ENCODE results near the gene NAALADL2.

The NAALADL2 gene

DNA sequence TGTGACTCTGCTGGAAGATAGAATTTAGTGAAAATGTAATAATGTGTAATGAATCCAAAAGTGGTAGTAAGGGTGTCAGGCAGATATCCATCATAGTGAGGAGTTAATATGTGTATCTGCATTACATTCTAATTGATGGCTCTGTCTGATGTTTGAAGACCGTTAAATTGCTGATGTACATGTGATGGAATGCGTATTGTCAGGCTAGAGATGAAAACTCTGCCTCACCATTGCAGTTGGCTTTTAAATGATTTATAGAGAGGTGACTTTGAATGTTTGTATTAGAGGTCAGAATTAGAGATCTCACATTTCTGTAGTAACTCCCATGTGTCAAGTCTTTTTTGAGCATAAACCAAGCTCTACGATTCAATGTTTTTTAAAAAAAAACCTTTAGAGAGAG is 234.6 kb downstream of the NAALADL2 start:
- Histone ChIP-seq H3K4me3 (ENCODE audit: low read depth, low read length) (no peak overlapping the region), H3K27me3 (replicated peaks) (no peaks in the 10 kb centered on the region), H3K36me3 (replicated peaks) (no peaks in the 10 kb centered on the region), H3K27ac (no peak overlapping the region)
- DNase-seq: no peak
- TF ChIP-seq, protein P1, sequence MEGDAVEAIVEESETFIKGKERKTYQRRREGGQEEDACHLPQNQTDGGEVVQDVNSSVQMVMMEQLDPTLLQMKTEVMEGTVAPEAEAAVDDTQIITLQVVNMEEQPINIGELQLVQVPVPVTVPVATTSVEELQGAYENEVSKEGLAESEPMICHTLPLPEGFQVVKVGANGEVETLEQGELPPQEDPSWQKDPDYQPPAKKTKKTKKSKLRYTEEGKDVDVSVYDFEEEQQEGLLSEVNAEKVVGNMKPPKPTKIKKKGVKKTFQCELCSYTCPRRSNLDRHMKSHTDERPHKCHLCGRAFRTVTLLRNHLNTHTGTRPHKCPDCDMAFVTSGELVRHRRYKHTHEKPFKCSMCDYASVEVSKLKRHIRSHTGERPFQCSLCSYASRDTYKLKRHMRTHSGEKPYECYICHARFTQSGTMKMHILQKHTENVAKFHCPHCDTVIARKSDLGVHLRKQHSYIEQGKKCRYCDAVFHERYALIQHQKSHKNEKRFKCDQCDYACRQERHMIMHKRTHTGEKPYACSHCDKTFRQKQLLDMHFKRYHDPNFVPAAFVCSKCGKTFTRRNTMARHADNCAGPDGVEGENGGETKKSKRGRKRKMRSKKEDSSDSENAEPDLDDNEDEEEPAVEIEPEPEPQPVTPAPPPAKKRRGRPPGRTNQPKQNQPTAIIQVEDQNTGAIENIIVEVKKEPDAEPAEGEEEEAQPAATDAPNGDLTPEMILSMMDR (IDR thresholded peaks at IDR 0.05; ENCODE audit: low read depth, low read length, missing control alignments): no peak
- in situ Hi-C loops (cut with HindIII; ENCODE audit: low pct_ligation_motif_present, low sequenced_read_pairs): no loop called here

DNA sequence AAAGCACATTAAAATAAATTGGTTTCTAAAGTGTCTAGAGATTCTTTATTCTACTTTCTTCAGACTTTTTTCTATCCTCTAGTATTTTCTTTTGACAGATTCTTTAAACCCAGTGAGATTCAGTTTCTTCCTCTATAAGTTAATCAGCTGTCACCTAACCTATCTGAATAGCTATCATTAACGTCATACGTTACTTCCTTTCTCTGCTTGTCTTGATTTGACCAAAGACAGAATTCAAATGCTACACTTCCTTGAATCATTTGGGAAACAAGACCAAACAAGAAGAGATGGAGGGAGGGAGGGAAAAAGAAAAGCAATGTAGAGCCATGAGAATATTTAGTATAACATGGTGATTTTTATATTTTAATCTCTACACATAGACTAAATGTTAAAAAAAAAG is 235.2 kb downstream of the NAALADL2 start:
- Histone ChIP-seq H3K4me3 (ENCODE audit: low read depth, low read length) (no peak overlapping the region), H3K36me3 (replicated peaks) (no peaks in the 10 kb centered on the region), H3K27ac (no peak overlapping the region), H3K27me3 (replicated peaks) (no peaks in the 10 kb centered on the region)
- TF ChIP-seq, protein P1 (IDR thresholded peaks at IDR 0.05; ENCODE audit: low read depth, low read length, missing control alignments): no peak
- no peak for DNase-seq
- in situ Hi-C loops (cut with HindIII; ENCODE audit: low pct_ligation_motif_present, low sequenced_read_pairs): no loop called here

DNA sequence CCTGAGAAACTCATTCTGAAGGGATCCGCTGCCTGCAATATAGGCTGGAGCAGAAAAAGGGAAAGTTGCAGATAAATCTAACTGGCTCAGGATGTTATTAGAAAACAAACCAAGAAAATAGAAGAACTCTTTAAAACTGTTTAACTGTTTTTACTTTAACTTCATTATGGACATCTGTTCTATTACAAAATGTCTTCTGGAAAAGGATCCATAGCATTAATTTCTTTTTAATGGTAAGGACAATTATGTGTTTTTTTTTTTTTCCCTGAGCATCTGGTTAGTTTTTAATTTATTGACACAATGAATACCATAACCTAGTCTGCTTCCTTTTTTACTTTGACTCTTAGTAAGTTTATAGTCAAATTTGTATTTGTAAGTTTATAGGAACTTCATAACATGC is 239.5 kb downstream of the NAALADL2 start:
- H3K36me3 ChIP-seq (replicated peaks): no peaks in the 10 kb centered on the region
- H3K4me3 ChIP-seq (ENCODE audit: low read depth, low read length): no peak overlapping the region
- in situ Hi-C loops (cut with HindIII; ENCODE audit: low pct_ligation_motif_present, low sequenced_read_pairs): no loop called here
- TF ChIP-seq, protein P1 (IDR thresholded peaks at IDR 0.05; ENCODE audit: low read depth, low read length, missing control alignments): no peak
- no peaks in the 10 kb centered on the region for H3K27me3 ChIP-seq (replicated peaks)
- no peak for DNase-seq
- H3K27ac ChIP-seq: no peak overlapping the region

DNA sequence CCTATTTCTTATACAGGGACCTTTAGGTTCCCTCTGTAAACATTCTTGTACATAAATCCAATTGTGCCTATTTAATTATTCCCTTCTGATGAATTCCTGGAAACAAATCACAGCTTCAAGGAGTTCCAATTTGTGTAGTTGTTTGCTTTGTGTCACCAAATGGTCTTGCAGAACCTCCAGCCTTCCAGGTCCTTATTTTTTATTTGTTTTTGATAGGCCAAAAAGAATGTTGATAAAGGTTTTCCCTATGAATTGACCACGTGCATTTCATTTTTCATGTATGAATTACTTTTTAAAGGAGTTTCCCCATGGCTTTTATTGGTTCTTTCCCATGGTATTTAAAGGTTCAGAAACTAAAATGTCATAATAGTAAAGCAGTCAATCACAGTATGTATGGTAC is 243.0 kb downstream of the NAALADL2 start:
- in situ Hi-C loops (cut with HindIII; ENCODE audit: low pct_ligation_motif_present, low sequenced_read_pairs): no loop called here
- no peaks in the 10 kb centered on the region for H3K36me3 ChIP-seq (replicated peaks)
- H3K27me3 ChIP-seq (replicated peaks): no peaks in the 10 kb centered on the region
- TF ChIP-seq, protein P1 (IDR thresholded peaks at IDR 0.05; ENCODE audit: low read depth, low read length, missing control alignments): no peak
- H3K27ac ChIP-seq: no peak overlapping the region
- H3K4me3 ChIP-seq (ENCODE audit: low read depth, low read length): no peak overlapping the region
- DNase-seq: no peak

DNA sequence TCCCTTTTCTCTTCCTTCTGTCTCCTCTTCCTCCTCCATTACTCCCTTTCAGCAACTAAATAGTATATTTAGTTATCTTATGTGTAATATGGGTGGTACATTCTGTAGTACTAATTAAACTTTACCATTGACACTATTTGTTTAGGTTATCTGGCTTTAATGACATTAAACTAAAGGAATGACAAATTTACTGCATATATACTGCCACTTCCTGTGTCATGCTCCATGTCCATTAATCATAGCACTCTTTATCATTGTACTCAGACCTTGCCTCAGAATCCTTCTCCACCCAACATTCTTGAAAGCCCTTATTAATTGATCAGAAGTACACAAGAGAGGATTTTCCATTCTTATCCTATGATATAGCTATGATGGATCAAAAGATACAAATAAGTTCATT is 244.2 kb downstream of the NAALADL2 start:
- Histone ChIP-seq H3K4me3 (ENCODE audit: low read depth, low read length) (no peak overlapping the region), H3K27ac (no peak overlapping the region), H3K27me3 (replicated peaks) (no peaks in the 10 kb centered on the region), H3K36me3 (replicated peaks) (no peaks in the 10 kb centered on the region)
- DNase-seq: no peak
- in situ Hi-C loops (cut with HindIII; ENCODE audit: low pct_ligation_motif_present, low sequenced_read_pairs): no loop called here
- TF ChIP-seq, protein P1 (IDR thresholded peaks at IDR 0.05; ENCODE audit: low read depth, low read length, missing control alignments): no peak

DNA sequence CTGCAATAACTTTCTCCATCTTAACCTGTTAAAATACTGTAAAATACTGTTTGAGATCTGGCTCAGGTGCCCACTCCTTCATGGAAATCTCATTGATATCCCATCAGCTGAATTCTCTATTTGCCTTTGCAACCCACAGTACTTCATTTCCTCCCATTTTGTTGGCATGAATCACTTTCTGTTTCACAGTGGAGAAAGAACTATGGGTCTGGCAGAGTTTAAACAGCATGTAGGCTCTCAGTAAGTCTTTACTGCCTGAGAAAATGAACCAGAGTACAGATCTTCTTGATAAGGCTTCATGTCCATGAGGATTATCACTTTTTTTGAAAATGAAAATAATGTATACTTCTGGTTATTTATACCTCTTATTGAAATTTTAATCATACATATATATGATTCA is 245.9 kb downstream of the NAALADL2 start:
- Histone ChIP-seq H3K36me3 (replicated peaks) (no peaks in the 10 kb centered on the region), H3K4me3 (ENCODE audit: low read depth, low read length) (no peak overlapping the region), H3K27me3 (replicated peaks) (no peaks in the 10 kb centered on the region), H3K27ac (no peak overlapping the region)
- in situ Hi-C loops (cut with HindIII; ENCODE audit: low pct_ligation_motif_present, low sequenced_read_pairs): no loop called here
- DNase-seq: peak; percentile 14
- TF ChIP-seq, protein P1 (IDR thresholded peaks at IDR 0.05; ENCODE audit: low read depth, low read length, missing control alignments): no peak
